Measurements from ENCODE around the gene NFU1.

DNA sequence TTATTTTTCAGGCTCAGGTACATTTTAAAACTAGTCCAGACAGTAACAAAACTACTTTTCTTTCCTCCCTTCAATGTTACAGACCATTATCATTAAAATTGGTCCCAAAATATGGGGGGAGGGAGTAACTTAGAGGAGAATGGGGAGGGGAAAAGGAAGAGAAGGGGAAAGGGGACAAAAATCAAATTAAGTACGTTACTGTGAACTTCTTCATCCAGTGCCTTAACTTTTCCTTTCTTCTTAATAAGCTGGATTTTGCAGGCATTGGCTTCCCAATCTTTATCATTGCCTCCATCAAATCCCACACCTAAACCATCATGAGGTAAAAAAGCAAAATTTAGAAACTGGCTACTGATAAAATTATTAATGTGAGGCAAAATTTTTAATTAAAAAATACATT is 67.4 kb downstream of the NFU1 start:
- TF ChIP-seq POLR2A (IDR thresholded peaks at IDR 0.05) (no peak), EP300 (IDR thresholded peaks at IDR 0.05) (no peak)
- TF ChIP-seq, protein P1, sequence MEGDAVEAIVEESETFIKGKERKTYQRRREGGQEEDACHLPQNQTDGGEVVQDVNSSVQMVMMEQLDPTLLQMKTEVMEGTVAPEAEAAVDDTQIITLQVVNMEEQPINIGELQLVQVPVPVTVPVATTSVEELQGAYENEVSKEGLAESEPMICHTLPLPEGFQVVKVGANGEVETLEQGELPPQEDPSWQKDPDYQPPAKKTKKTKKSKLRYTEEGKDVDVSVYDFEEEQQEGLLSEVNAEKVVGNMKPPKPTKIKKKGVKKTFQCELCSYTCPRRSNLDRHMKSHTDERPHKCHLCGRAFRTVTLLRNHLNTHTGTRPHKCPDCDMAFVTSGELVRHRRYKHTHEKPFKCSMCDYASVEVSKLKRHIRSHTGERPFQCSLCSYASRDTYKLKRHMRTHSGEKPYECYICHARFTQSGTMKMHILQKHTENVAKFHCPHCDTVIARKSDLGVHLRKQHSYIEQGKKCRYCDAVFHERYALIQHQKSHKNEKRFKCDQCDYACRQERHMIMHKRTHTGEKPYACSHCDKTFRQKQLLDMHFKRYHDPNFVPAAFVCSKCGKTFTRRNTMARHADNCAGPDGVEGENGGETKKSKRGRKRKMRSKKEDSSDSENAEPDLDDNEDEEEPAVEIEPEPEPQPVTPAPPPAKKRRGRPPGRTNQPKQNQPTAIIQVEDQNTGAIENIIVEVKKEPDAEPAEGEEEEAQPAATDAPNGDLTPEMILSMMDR (IDR thresholded peaks at IDR 0.05) = no peak
